GM12878 (cell line): ENCODE results near the gene COL6A3.
"Not testable (repeated sequence)": the region's sequence is repeated elsewhere in the genome, so short reads cannot be mapped to it uniquely, and the experiment has no call there.

Experiments
- BHLHE40 ChIP-seq, 2 experiments: fragments of 450-650 bp in 1 of 2; IDR thresholded peaks; 2 replicates each; pipeline ENCODE4 v1.6.1; 2011 to 2017; ENCODE audit warnings: low read depth in 2 of 2, borderline replicate concordance in 1 of 2, improper control_type of control experiment in 1 of 2, low read length in 1 of 2, mild to moderate bottlenecking in 1 of 2
- CHD2 ChIP-seq: IDR thresholded peaks from 2 replicates; pipeline ENCODE4 v1.6.1; 2011; ENCODE audit warnings: low read depth, low read length, improper control_type of control experiment, borderline replicate concordance
- CREB1 ChIP-seq: IDR thresholded peaks from 2 replicates; pipeline ENCODE4 v1.6.1; 2012; ENCODE audit warnings: low read depth, mild to moderate bottlenecking, inconsistent platforms
- CTCF ChIP-seq, 3 experiments: IDR thresholded peaks in 2 of 3; conservative IDR thresholded peaks in 1 of 3; 2 replicates each; pipeline ENCODE4 v1.5.1; 2011; ENCODE audit warnings: low read depth in 3 of 3, low read length in 3 of 3, mild to moderate bottlenecking in 3 of 3, control low read depth in 2 of 3, moderate library complexity in 2 of 3, inconsistent platforms in 1 of 3, mixed read lengths in 1 of 3; ENCODE audit not compliant: control insufficient read depth in 2 of 3, insufficient read depth in 1 of 3; ENCODE audit errors: extremely low read depth in 1 of 3
- DPF2 ChIP-seq: fragments of 450-650 bp; IDR thresholded peaks from 2 replicates; pipeline ENCODE4 v1.6.1; 2017; ENCODE audit warnings: mild to moderate bottlenecking
- EGR1 ChIP-seq, 2 experiments: IDR thresholded peaks; 1 replicate in 1 of 2; 2 replicates in 1 of 2; pipeline ENCODE4 v1.6.1; 2011 to 2012; ENCODE audit warnings: low read depth in 2 of 2, low read length in 2 of 2, borderline replicate concordance in 1 of 2, mild to moderate bottlenecking in 1 of 2, moderate library complexity in 1 of 2
- ETV6 ChIP-seq, 2 experiments: fragments of 450-650 bp in 1 of 2; IDR thresholded peaks in 1 of 2; conservative IDR thresholded peaks in 1 of 2; 2 replicates each; pipeline ENCODE4 v1.6.1; 2014; ENCODE audit warnings: antibody characterized with exemption in 1 of 2, borderline replicate concordance in 1 of 2, low read depth in 1 of 2, mild to moderate bottlenecking in 1 of 2, moderate library complexity in 1 of 2
- EZH2 ChIP-seq: IDR thresholded peaks from 2 replicates; pipeline ENCODE4 v1.6.1; 2012; ENCODE audit warnings: low read depth, mild to moderate bottlenecking, control low read depth, inconsistent platforms, low read length, borderline replicate concordance; ENCODE audit not compliant: control insufficient read depth
- NFYB ChIP-seq: IDR thresholded peaks from 2 replicates; pipeline ENCODE4 v1.6.1; 2011; ENCODE audit warnings: low read depth, mild to moderate bottlenecking, low read length, improper control_type of control experiment, moderate library complexity; ENCODE audit not compliant: insufficient read depth
- RAD21 ChIP-seq: IDR thresholded peaks from 2 replicates; pipeline ENCODE4 v1.6.1; 2011; ENCODE audit warnings: mild to moderate bottlenecking, low read depth, low read length, moderate library complexity; ENCODE audit not compliant: insufficient read depth
- SRF ChIP-seq, 2 experiments: IDR thresholded peaks; 2 replicates each; pipeline ENCODE4 v1.6.1; 2011; ENCODE audit warnings: low read depth in 2 of 2, low read length in 2 of 2, mild to moderate bottlenecking in 1 of 2, moderate library complexity in 1 of 2
- SUPT20H ChIP-seq: IDR thresholded peaks from 2 replicates; pipeline ENCODE4 v1.6.1; 2011; ENCODE audit warnings: low read depth, mild to moderate bottlenecking, low read length, moderate library complexity, borderline replicate concordance; ENCODE audit not compliant: control insufficient read depth
- TF ChIP-seq, protein P1 (sequence below): fragments of 450-650 bp; IDR thresholded peaks from 2 replicates; pipeline ENCODE4 v1.6.1; 2017; ENCODE audit warnings: mild to moderate bottlenecking

- not testable (repeated sequence) for TF ChIP-seq DPF2; CHD2; CTCF (IDR thresholded peaks at IDR 0.05 in 2 of 3, conservative IDR thresholded peaks at IDR 0.05 in 1 of 3; ENCODE audit: control insufficient read depth in 2 of 3, extremely low read depth in 1 of 3, insufficient read depth in 1 of 3, low read depth in 3 of 3, low read length in 3 of 3); SUPT20H; RAD21; EZH2; NFYB; CREB1; ETV6 (conservative IDR thresholded peaks at IDR 0.05 in 1 of 2, IDR thresholded peaks at IDR 0.05 in 1 of 2; ENCODE audit: borderline replicate concordance in 1 of 2, low read depth in 1 of 2); EGR1 (IDR thresholded peaks at IDR 0.05; ENCODE audit: borderline replicate concordance in 1 of 2, low read depth in 2 of 2, low read length in 2 of 2); BHLHE40 (IDR thresholded peaks at IDR 0.05; ENCODE audit: borderline replicate concordance in 1 of 2, low read depth in 2 of 2, low read length in 1 of 2); SRF (IDR thresholded peaks at IDR 0.05; ENCODE audit: low read depth in 2 of 2, low read length in 2 of 2)
- TF ChIP-seq, protein P1, sequence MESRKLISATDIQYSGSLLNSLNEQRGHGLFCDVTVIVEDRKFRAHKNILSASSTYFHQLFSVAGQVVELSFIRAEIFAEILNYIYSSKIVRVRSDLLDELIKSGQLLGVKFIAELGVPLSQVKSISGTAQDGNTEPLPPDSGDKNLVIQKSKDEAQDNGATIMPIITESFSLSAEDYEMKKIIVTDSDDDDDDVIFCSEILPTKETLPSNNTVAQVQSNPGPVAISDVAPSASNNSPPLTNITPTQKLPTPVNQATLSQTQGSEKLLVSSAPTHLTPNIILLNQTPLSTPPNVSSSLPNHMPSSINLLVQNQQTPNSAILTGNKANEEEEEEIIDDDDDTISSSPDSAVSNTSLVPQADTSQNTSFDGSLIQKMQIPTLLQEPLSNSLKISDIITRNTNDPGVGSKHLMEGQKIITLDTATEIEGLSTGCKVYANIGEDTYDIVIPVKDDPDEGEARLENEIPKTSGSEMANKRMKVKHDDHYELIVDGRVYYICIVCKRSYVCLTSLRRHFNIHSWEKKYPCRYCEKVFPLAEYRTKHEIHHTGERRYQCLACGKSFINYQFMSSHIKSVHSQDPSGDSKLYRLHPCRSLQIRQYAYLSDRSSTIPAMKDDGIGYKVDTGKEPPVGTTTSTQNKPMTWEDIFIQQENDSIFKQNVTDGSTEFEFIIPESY, result not testable (repeated sequence)
Observed at GRCh38 chr2:237409263-237409662, 4.7 kb downstream of the COL6A3 start.
